SK-N-SH treated with all-trans-retinoic acid at 6 μM for 48 hours (cell line): Measurements from ENCODE around the gene AKR1E2.

Experiments used
- ATAC-seq: fragments of 200-7000 bp; cut with Tn5 transposase; 3 replicates; pipeline ENCODE4 v1.9.1; 2020; ENCODE audit warnings: mild to moderate bottlenecking, moderate library complexity
- ARNTL ChIP-seq: fragments of 450-650 bp; formaldehyde crosslinking; IDR thresholded peaks from 2 replicates; pipeline ENCODE4 v1.5.0; 2020; ENCODE audit warnings: low read depth, mild to moderate bottlenecking, moderate library complexity, borderline replicate concordance
- BACH2 ChIP-seq: fragments of 250-450 bp; sonication (Bioruptor Pico); IDR thresholded peaks from 2 replicates; pipeline ENCODE4 v1.9.0; 2021; ENCODE audit warnings: mild to moderate bottlenecking, borderline replicate concordance
- CSDC2 ChIP-seq: fragments of 250-450 bp; sonication (Bioruptor Pico); IDR thresholded peaks from 2 replicates; pipeline ENCODE4 v1.5.0; 2020; ENCODE audit warnings: mild to moderate bottlenecking, moderate library complexity
- ESRRG ChIP-seq: fragments of 250-450 bp; sonication (Bioruptor Pico); IDR thresholded peaks from 2 replicates; pipeline ENCODE4 v1.6.1; 2021; ENCODE audit warnings: mild to moderate bottlenecking
- GLIS3 ChIP-seq: fragments of 250-450 bp; sonication (Bioruptor Pico); IDR thresholded peaks from 2 replicates; pipeline ENCODE4 v1.5.0; 2020; ENCODE audit warnings: mild to moderate bottlenecking, moderate library complexity
- OSR1 ChIP-seq: fragments of 250-450 bp; sonication (Bioruptor Pico); IDR thresholded peaks from 2 replicates; pipeline ENCODE4 v1.8.0; 2022; ENCODE audit warnings: moderate library complexity, mild to moderate bottlenecking, inconsistent platforms
- PPARA ChIP-seq: fragments of 250-450 bp; sonication (Bioruptor Pico); IDR thresholded peaks from 2 replicates; pipeline ENCODE4 v1.5.0; 2020; ENCODE audit warnings: mild to moderate bottlenecking, borderline replicate concordance
- RARB ChIP-seq: fragments of 250-450 bp; sonication (Bioruptor Pico); IDR thresholded peaks from 2 replicates; pipeline ENCODE4 v1.8.0; 2021; ENCODE audit warnings: mild to moderate bottlenecking, moderate library complexity
- SNAI2 ChIP-seq: fragments of 250-450 bp; sonication (Bioruptor Pico); IDR thresholded peaks from 2 replicates; pipeline ENCODE4 v1.5.0; 2020; ENCODE audit warnings: mild to moderate bottlenecking, moderate library complexity
- TCF4 ChIP-seq: fragments of 250-450 bp; sonication (Bioruptor Pico); IDR thresholded peaks from 2 replicates; pipeline ENCODE4 v1.8.0; 2021; ENCODE audit warnings: mild to moderate bottlenecking, moderate library complexity, borderline replicate concordance
- TOX ChIP-seq: fragments of 250-450 bp; sonication (Bioruptor Pico); IDR thresholded peaks from 2 replicates; pipeline ENCODE4 v1.8.0; 2021; ENCODE audit warnings: mild to moderate bottlenecking, moderate library complexity, borderline replicate concordance
- ZC3H10 ChIP-seq: fragments of 250-450 bp; sonication (Bioruptor Pico); IDR thresholded peaks from 2 replicates; pipeline ENCODE4 v1.5.1; 2021; ENCODE audit warnings: mild to moderate bottlenecking, moderate library complexity
- ZFP3 ChIP-seq: fragments of 250-450 bp; sonication (Bioruptor Pico); IDR thresholded peaks from 2 replicates; pipeline ENCODE4 v1.5.0; 2020; ENCODE audit warnings: mild to moderate bottlenecking, moderate library complexity
- ZFP30 ChIP-seq: fragments of 450-650 bp; formaldehyde crosslinking; IDR thresholded peaks from 2 replicates; pipeline ENCODE4 v1.5.0; 2022; ENCODE audit warnings: mild to moderate bottlenecking, moderate library complexity
- ZNF70 ChIP-seq: fragments of 450-650 bp; formaldehyde crosslinking; IDR thresholded peaks from 2 replicates; pipeline ENCODE4 v1.5.0; 2020; ENCODE audit warnings: mild to moderate bottlenecking, moderate library complexity
- ZNF8 ChIP-seq: fragments of 450-650 bp; formaldehyde crosslinking; IDR thresholded peaks from 2 replicates; pipeline ENCODE4 v1.5.0; 2020; ENCODE audit warnings: mild to moderate bottlenecking, moderate library complexity
- TF ChIP-seq, protein P1 (sequence below): fragments of 250-450 bp; sonication (Bioruptor Pico); IDR thresholded peaks from 2 replicates; pipeline ENCODE4 v1.5.1; 2021; ENCODE audit warnings: mild to moderate bottlenecking, moderate library complexity
- TF ChIP-seq, protein P2 (sequence below): fragments of 250-450 bp; sonication (Bioruptor Pico); IDR thresholded peaks from 2 replicates; pipeline ENCODE4 v1.8.0; 2021; ENCODE audit warnings: low read depth, mild to moderate bottlenecking, moderate library complexity, borderline replicate concordance
- TF ChIP-seq, protein P3 (sequence below): fragments of 250-450 bp; sonication (Bioruptor Pico); IDR thresholded peaks from 2 replicates; pipeline ENCODE4 v1.5.1; 2020; ENCODE audit warnings: low read depth, mild to moderate bottlenecking, moderate library complexity
- TF ChIP-seq, protein P4 (sequence below): fragments of 250-450 bp; sonication (Bioruptor Pico); IDR thresholded peaks from 2 replicates; pipeline ENCODE4 v1.8.0; 2020; ENCODE audit warnings: mild to moderate bottlenecking, moderate library complexity, borderline replicate concordance
- TF ChIP-seq, protein P5 (sequence below): fragments of 250-450 bp; sonication (Bioruptor Pico); IDR thresholded peaks from 2 replicates; pipeline ENCODE4 v1.5.0; 2020; ENCODE audit warnings: mild to moderate bottlenecking, moderate library complexity

The AKR1E2 gene

DNA sequence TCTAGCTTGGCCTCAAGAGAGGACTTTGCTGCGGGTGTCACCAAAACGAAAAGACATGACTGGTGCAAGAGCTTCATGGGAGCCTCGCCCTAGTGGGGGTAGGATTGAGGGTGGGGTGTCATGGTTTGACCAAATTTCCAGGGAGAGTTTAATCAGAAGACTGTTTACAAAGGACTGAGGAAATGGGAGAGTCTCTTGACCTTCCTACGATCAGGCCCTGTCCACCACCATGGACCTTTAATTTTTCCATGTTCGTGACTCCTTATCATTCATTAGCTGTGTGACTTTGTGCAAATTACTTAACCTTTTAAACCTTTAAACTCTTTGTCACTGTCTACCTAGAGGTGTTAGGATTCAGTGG is 23.0 kb downstream of the AKR1E2 start:
- TF ChIP-seq, protein P1, sequence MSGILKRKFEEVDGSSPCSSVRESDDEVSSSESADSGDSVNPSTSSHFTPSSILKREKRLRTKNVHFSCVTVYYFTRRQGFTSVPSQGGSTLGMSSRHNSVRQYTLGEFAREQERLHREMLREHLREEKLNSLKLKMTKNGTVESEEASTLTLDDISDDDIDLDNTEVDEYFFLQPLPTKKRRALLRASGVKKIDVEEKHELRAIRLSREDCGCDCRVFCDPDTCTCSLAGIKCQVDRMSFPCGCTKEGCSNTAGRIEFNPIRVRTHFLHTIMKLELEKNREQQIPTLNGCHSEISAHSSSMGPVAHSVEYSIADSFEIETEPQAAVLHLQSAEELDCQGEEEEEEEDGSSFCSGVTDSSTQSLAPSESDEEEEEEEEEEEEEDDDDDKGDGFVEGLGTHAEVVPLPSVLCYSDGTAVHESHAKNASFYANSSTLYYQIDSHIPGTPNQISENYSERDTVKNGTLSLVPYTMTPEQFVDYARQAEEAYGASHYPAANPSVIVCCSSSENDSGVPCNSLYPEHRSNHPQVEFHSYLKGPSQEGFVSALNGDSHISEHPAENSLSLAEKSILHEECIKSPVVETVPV (CRISPR knock-in tag), result no peak
- ATAC-seq, result no peak

DNA sequence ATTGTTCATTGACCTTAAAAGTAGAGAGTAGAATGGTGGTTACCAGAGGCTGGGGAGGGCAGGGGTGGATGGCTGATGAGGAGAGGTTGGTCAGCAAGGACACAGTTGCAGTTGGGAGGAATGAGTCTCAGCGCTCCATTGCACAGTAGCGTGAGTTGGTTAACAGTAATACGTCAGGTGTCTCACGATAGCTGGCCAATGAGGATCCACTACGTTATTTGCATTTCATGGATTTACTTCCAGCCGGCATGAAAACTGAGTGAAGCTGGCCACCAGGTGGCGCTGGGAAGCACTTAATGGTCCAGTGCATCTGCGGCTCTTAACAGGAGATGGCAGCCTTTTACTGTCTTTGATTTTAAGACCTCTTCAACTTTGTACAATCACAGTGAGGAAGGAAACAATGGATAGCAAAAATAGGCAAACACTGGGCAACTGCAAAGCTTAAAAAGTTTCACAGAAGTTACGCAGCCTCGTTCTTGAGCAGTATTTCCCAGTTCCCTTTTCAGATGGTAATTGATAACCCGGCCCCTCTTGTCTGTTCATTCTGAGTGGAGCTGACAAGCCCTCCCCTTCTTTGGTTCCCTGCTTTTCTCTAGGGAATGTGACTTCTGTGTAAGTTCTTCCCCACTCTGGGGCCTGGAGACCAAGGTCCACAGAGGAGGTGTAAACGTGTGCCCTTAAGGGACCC is 23.7 kb downstream of the AKR1E2 start:
- TF ChIP-seq ZNF70 (no peak), SNAI2 (CRISPR knock-in tag) (no peak), ESRRG (CRISPR knock-in tag) (no peak), OSR1 (no peak), ZFP30 (no peak), ZC3H10 (CRISPR knock-in tag) (no peak)
- TF ChIP-seq, protein P2, sequence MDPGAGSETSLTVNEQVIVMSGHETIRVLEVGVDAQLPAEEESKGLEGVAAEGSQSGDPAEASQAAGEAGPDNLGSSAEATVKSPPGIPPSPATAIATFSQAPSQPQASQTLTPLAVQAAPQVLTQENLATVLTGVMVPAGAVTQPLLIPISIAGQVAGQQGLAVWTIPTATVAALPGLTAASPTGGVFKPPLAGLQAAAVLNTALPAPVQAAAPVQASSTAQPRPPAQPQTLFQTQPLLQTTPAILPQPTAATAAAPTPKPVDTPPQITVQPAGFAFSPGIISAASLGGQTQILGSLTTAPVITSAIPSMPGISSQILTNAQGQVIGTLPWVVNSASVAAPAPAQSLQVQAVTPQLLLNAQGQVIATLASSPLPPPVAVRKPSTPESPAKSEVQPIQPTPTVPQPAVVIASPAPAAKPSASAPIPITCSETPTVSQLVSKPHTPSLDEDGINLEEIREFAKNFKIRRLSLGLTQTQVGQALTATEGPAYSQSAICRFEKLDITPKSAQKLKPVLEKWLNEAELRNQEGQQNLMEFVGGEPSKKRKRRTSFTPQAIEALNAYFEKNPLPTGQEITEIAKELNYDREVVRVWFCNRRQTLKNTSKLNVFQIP (CRISPR knock-in tag), result no peak
- TF ChIP-seq, all 23 proteins: peak for 0
- peak; percentile 95 for ATAC-seq

DNA sequence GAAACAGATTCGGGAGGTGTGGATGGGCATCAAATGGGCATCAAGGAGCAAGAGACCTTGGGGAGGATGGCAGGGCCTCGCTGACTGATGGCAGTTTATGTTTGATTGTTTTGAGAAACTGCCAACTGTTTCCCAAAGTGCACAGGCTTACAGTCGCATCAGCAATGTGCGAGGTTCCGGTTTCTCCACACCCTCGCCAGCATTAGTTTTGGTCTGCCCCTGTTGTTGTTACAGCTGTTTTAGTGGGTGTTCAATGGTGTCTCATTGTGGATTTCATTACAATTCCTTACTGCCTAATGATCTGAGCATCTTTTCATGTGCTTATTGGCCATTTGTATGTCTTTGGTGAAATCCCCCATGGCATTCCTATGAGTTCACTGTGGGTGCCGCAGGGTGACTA is 24.4 kb downstream of the AKR1E2 start:
- TF ChIP-seq ESRRG (CRISPR knock-in tag), result no peak
- no peak for TF ChIP-seq TOX (CRISPR knock-in tag)
- TF ChIP-seq ZFP3 (CRISPR knock-in tag), result no peak
- TF ChIP-seq SNAI2 (CRISPR knock-in tag), result no peak
- TF ChIP-seq OSR1, result no peak
- TF ChIP-seq ZNF70, result no peak
- no peak for TF ChIP-seq BACH2
- TF ChIP-seq, protein P2 (CRISPR knock-in tag), result no peak
- TF ChIP-seq ZNF8 (CRISPR knock-in tag), result no peak
- TF ChIP-seq ARNTL (CRISPR knock-in tag), result no peak
- no peak for TF ChIP-seq PPARA (CRISPR knock-in tag)
- TF ChIP-seq GLIS3 (CRISPR knock-in tag), result no peak
- no peak for TF ChIP-seq RARB (CRISPR knock-in tag)
- TF ChIP-seq, protein P3, sequence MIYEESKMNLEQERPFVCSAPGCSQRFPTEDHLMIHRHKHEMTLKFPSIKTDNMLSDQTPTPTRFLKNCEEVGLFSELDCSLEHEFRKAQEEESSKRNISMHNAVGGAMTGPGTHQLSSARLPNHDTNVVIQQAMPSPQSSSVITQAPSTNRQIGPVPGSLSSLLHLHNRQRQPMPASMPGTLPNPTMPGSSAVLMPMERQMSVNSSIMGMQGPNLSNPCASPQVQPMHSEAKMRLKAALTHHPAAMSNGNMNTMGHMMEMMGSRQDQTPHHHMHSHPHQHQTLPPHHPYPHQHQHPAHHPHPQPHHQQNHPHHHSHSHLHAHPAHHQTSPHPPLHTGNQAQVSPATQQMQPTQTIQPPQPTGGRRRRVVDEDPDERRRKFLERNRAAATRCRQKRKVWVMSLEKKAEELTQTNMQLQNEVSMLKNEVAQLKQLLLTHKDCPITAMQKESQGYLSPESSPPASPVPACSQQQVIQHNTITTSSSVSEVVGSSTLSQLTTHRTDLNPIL (CRISPR knock-in tag), result no peak
- TF ChIP-seq, protein P4, sequence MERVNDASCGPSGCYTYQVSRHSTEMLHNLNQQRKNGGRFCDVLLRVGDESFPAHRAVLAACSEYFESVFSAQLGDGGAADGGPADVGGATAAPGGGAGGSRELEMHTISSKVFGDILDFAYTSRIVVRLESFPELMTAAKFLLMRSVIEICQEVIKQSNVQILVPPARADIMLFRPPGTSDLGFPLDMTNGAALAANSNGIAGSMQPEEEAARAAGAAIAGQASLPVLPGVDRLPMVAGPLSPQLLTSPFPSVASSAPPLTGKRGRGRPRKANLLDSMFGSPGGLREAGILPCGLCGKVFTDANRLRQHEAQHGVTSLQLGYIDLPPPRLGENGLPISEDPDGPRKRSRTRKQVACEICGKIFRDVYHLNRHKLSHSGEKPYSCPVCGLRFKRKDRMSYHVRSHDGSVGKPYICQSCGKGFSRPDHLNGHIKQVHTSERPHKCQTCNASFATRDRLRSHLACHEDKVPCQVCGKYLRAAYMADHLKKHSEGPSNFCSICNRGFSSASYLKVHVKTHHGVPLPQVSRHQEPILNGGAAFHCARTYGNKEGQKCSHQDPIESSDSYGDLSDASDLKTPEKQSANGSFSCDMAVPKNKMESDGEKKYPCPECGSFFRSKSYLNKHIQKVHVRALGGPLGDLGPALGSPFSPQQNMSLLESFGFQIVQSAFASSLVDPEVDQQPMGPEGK (CRISPR knock-in tag), result no peak
- TF ChIP-seq CSDC2 (CRISPR knock-in tag), result no peak
- no peak for TF ChIP-seq ZC3H10 (CRISPR knock-in tag)
- TF ChIP-seq ZFP30, result no peak
- no peak for TF ChIP-seq TCF4 (CRISPR knock-in tag)
- no peak for ATAC-seq

DNA sequence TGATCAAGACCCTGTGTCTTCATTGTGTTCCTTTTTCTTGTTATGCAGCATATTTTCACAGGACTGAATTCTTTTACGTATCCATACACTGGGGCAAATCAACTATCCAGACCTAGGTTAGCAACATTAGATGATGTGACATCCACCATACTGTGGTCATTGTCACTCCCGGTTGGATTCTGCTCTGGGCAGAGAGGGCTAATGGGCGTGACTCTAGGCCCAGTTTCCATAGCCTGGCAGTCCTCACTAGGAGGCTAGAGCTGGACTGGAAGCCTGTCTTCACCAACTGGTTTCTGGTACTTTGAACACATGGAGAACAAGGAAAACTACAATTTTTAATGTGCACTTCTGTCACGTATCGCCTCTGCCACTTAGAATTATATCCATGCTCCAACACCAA is 25.2 kb downstream of the AKR1E2 start:
- ATAC-seq, result no peak
- TF ChIP-seq ZFP30 (no peak), ARNTL (CRISPR knock-in tag) (no peak), ZC3H10 (CRISPR knock-in tag) (no peak), RARB (CRISPR knock-in tag) (no peak)
- TF ChIP-seq, protein P3 (CRISPR knock-in tag), result no peak
- TF ChIP-seq, protein P4 (CRISPR knock-in tag), result no peak
- TF ChIP-seq, protein P5, sequence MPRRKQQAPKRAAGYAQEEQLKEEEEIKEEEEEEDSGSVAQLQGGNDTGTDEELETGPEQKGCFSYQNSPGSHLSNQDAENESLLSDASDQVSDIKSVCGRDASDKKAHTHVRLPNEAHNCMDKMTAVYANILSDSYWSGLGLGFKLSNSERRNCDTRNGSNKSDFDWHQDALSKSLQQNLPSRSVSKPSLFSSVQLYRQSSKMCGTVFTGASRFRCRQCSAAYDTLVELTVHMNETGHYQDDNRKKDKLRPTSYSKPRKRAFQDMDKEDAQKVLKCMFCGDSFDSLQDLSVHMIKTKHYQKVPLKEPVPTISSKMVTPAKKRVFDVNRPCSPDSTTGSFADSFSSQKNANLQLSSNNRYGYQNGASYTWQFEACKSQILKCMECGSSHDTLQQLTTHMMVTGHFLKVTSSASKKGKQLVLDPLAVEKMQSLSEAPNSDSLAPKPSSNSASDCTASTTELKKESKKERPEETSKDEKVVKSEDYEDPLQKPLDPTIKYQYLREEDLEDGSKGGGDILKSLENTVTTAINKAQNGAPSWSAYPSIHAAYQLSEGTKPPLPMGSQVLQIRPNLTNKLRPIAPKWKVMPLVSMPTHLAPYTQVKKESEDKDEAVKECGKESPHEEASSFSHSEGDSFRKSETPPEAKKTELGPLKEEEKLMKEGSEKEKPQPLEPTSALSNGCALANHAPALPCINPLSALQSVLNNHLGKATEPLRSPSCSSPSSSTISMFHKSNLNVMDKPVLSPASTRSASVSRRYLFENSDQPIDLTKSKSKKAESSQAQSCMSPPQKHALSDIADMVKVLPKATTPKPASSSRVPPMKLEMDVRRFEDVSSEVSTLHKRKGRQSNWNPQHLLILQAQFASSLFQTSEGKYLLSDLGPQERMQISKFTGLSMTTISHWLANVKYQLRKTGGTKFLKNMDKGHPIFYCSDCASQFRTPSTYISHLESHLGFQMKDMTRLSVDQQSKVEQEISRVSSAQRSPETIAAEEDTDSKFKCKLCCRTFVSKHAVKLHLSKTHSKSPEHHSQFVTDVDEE (CRISPR knock-in tag), result no peak
